LNCaP clone FGC (cell line): Measurements from ENCODE around the gene NGRN.
A peak's percentile ranks its signal among the peaks of the same experiment; 100 is the strongest.

Experiments used
- DNase-seq: peaks from one replicate; pipeline ENCODE4 v3.0.0-alpha.2; 2011; ENCODE audit warnings: low read depth
- H3K4me3 ChIP-seq: 2 replicates; pipeline ENCODE4 v1.5.1; 2011; ENCODE audit warnings: mild to moderate bottlenecking, low read depth, low read length, control low read depth
- TF ChIP-seq, protein P1 (sequence below): IDR thresholded peaks from 2 replicates; pipeline ENCODE4 v1.5.1; 2012; ENCODE audit warnings: mild to moderate bottlenecking; ENCODE audit not compliant: control insufficient read depth, insufficient read depth; ENCODE audit errors: extremely low read depth

The NGRN gene

DNA sequence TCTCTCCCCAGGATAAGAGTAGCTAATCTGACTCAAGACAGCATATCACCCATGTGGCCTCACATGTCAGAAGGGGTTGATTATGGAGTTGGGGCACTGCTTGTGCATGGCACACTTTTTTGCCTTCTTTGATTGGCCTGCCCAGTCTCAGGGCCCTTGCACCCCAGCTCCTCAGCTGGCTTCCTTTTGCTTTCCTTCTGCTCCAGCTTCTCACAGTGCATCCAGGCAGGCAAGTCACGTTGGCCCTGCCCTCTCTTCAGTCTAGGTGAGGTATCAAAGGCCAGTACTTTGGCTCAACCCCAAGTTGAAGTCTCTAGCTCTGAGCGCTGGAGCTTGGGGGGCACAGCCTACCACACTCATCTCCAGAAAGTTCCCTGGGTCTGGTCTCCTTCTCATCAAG is 42.2 kb downstream of the NGRN start:
- H3K4me3 ChIP-seq: no peak overlapping the region
- DNase-seq: no peak
- TF ChIP-seq, protein P1, sequence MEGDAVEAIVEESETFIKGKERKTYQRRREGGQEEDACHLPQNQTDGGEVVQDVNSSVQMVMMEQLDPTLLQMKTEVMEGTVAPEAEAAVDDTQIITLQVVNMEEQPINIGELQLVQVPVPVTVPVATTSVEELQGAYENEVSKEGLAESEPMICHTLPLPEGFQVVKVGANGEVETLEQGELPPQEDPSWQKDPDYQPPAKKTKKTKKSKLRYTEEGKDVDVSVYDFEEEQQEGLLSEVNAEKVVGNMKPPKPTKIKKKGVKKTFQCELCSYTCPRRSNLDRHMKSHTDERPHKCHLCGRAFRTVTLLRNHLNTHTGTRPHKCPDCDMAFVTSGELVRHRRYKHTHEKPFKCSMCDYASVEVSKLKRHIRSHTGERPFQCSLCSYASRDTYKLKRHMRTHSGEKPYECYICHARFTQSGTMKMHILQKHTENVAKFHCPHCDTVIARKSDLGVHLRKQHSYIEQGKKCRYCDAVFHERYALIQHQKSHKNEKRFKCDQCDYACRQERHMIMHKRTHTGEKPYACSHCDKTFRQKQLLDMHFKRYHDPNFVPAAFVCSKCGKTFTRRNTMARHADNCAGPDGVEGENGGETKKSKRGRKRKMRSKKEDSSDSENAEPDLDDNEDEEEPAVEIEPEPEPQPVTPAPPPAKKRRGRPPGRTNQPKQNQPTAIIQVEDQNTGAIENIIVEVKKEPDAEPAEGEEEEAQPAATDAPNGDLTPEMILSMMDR: no peak

DNA sequence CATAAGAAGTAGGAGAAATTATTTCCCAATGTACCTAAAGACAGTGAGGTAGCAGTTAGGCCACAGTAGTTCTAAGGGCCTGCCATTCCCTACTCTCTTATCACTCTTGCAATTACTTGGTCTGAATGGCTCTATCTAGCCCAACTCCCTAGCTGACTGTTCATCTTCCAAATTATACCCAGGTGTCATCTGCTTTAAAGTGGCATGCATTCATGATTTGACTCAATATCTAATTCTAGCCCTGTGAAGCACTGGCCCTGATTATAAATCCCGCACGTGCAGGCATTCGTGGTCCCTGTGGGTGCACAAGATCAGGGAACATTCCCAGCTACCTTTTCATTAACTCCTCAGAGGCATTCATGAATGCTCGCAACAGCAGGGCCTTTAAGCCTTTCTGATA is 43.5 kb downstream of the NGRN start:
- DNase-seq: no peak
- TF ChIP-seq, protein P1: no peak

DNA sequence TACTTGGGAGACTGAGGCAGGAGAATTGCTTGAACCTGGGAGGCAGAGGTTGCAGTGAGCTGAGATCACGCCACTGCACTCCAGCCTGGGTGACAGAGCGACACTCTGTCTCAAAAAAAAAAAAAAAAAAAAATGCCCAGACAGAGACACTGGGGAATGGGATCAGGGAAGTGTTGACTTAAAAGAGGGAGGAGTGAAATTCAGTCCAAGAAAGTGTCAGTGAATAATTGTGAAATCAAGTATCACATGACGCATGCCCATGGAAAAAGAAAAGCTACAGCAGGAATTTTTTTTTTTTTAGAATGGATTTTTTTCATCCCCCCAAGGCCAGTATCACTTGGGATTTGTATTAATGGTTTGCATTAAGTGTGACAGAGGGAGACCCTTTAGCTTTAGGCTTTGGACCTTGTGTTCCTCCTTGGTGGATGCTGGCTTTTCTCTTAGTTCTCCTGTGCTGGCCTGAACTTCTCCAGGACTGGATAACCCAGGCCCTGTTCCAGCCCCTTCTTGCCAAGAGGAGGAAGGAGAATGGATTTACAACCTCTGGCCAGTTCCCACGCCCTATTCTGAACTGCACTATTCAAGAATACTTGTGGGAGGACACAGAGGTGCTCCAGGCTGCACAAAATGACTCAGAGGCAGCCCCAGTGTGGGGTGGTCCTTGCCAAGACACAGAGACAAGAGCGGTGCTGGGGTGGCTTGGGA is 50.0 kb downstream of the NGRN start:
- H3K4me3 ChIP-seq: no peak overlapping the region
- peak; percentile 93 for DNase-seq
- TF ChIP-seq, protein P1: no peak

More for the DNA sequence above, 43.5 kb downstream of the NGRN start:
- no peak overlapping the region for H3K4me3 ChIP-seq

DNA sequence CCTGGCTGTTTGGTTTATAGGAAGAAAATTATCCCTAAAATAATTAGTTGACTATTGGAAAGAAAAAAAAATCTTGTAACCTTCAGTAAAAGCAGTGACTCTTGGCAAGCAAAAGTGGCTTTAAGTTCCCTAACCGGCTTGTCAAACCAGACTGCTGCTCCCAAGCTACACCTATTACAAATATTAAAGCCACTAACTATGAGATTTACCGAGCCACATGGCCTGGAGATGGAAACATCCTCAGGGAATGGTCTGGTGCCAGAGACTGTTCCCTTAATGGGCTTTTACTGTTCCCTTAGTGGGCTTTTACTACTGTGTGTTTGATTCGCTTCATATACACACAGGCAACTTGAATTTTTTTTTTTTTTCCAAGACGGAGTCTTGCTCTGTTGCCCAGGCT is 50.7 kb downstream of the NGRN start:
- peak; percentile 95 for DNase-seq
- TF ChIP-seq, protein P1: no peak
- H3K4me3 ChIP-seq: no peak overlapping the region

DNA sequence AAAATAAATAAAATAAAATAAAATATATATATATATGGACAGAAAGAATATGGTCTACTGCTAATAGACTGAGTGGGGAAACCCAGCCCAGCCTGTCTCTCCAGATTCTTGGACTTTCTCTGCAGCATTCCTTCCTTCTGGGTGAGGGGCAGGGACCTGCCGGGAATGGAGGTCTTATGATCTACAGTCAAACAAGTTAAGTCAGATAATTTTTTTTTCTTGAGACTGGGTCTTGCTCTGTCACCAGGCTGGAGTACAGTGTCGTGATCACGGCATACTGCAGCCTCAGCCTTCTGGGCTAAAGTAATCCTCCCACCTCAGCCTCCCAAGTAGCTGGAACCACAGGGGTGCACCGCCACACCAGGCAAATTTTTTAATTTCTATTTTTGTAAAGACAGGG is 53.1 kb downstream of the NGRN start:
- no peak for DNase-seq
- H3K4me3 ChIP-seq: no peak overlapping the region
- TF ChIP-seq, protein P1: no peak

DNA sequence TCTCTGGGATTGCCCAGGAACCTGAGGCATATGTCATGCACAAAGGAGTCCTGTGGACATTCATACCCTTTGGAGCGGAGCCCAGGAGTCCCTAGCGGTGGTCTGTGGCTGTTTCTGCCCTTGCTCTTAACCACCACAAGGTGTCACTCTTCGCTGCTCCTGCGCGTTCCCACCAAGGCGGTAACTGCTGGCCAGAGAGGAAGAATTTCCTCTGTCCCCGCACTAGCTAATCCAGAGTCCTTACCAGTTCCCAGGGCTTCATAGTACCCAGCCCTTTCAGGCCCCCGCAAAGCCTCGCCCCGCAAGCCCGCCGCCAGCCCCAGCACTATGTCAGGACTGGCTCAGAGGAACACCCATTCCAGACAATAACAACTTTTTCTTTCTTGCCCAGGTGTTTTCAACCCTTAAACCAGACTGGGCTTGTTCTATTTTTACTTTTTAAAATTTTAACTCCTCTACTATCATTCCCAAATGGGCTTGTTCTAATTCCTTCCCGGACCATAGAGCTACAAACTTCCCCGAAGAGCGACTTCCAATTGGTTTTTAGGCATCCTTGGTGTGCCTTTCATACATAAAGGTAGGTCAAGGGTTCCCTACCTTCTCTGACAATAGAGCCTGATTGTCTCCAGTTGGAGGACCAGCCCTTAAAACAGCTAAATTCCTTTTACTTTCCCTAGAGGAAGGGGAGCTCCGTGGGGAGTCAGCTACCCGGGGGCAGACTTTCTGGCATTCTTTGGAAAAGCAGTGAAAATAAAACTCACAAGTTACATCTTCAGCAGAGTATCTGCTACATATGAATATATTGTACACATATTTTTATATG is 54.8 kb downstream of the NGRN start:
- TF ChIP-seq, protein P1: peak; percentile 98
- peak; percentile 51 for DNase-seq
- no peak overlapping the region for H3K4me3 ChIP-seq
